GM21825 (cell line): ENCODE measurements around the gene SNRNP70.
"Not testable (repeated sequence)": the region's sequence is repeated elsewhere in the genome, so short reads cannot be mapped to it uniquely, and the experiment has no call there.

ENCODE experiments used
- ATAC-seq: cut with Tn5 transposase; IDR thresholded peaks from one replicate; pipeline ENCODE4 v1.9.1; 2021; ENCODE audit warnings: mild to moderate bottlenecking, moderate library complexity; ENCODE audit not compliant: unreplicated experiment

Gene SNRNP70

DNA sequence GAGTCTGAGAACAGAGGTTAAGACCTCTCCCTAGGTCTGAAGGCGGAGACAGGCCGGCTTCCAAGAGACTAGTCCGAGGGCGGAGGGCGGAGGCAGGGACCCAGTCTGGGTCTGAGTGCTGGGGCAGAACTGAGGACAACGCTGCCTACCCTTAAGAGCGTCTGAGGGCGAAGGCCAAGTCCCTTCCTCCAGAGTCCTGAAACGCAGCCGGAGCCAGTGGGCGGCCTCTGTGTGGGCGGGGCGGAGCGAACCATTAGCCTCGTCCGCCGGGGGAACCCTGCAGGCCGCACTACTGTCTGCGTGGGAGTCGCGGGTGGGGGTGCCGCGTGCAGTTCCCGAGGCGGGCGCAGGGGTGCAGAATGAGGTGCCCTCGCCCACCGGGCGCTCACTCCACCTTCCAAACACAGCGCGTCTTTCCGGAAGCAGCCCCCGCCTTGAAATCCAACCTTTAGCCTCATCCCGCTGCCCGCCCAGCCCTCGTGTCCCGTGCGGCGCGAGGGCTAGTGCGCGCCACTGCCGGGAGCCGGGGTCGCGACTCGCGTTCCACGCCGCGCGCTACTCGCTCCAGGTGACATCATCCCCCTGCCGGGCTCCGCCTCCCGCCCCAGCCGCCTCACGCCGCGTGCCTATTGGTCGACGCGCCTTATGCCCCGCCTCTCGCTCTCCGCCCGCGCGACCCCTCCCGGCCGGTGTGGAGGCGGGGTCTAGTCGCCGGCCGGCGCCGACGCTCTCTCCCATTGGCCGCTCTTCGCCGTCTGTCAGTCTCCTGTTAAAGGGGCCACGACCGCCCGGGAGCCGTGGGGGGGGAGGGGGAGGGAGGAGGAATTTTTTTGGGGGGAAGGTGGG is 33.5 kb downstream of the SNRNP70 start, which contains the start of gene C19orf73:
C19orf73 (minus strand) TSS at position 579 of the 846 bp plus-strand sequence; CDS start at position 458, 121 bp downstream.
- ATAC-seq = peak; percentile 71

- no peak for ATAC-seq
Observed at GRCh38 chr19:49119411-49120324, 34.4 kb downstream of the SNRNP70 start, which contains the start of gene PPFIA3. TSS of gene PPFIA3 (plus strand) at chr19:49119544. CDS start at chr19:49127874, 8,330 bp downstream.

DNA sequence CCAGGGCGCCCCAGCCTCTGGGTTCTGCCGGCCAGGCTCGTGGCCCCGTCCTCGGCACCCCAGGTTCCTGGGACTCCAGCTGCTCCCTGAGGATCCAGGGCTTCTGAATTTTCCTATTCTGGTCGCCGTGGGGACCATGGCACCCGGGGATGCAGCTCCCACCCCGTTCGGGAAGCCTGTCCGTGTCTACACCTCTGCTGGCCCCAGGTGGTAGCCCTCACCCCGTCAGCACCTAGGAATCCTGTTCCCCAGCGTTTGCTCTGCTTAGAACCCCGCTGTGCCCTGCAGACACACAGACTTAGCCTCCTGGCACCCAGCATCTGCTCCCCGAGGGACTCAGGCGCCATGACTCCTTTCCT is 35.1 kb downstream of the SNRNP70 start:
- ATAC-seq = no peak

DNA sequence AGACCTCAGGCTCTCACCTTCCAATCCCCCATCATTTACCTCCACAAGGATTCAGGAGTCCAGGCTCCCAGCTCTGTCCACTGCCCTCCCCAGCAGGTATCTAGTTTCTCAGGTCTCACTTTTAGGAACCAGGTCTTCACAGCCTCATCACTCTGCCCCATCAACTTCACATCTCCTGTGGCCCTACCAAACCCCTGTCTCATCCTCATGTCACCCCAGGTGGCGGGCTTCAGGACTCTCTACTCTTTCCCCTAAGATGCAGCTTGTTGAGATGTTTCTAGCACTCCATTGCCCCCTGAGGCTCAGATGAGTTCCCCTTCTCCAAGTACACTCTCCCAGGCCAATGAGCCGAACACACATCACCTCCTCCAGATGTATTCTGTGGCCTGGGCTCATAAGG is 35.6 kb downstream of the SNRNP70 start:
- no peak for ATAC-seq

DNA sequence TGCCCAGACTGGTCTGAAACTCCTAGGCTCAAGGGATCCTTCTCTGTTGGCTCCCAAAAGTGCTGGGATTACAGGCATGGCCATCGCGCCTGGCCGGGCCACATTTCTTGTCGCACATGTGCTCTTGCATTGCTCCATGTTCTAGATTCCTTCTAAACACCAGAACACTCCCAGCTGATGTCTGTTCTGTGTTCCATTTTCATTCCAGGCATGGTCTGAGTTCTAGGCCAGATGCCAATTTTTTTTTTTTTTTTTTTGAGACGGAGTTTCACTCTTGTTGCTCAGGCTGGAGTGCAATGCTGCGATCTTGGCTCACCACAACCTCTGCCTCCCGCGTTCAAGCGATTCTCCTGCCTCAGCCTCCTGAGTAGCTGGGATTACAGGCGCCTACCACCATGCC is 36.6 kb downstream of the SNRNP70 start:
- not testable (repeated sequence) for ATAC-seq

- not testable (repeated sequence) for ATAC-seq
Observed at GRCh38 chr19:49123285-49123684, 38.0 kb downstream of the SNRNP70 start.

GRCh38 chr19:49125025-49125731 is 39.9 kb downstream of the SNRNP70 start:
- ATAC-seq = no peak

DNA sequence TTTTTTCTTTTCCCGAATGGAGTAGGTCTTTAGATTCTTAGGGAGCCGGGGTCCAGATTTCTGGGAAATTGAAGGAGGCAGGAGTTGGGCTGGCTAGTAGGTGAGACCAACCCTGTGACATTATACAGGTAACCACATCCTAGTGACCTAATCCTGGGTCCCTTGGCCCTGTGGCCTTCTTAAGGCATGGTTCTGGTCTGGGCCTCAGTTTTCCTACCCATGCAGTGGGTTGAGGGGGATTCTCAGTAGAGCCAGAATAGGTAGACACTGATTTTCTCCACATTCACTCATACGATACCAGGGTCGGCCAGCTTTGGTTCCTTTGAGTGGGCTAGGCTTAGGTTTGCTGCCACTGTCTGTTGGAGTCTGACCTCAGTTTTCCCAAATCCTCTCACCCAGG is 41.3 kb downstream of the SNRNP70 start:
- no peak for ATAC-seq

DNA sequence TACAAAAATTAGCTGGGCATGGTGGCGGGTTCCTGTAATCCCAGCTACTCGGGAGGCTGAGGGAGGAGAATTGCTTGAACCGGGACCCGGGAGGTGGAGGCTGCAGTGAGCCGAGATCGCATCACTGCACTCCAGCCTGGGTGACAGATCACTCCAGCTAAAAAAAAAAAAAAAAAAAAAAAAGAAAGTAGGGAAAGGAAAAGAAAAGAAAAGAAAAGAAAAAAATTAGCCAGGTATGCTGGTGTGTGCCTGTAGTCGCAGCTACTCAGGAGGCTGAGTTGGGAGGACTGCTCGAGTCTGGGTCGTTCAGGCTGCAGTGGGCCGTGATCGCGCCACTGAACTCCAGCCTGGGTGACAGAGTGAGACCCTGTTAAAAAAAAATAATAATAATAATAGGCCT is 42.0 kb downstream of the SNRNP70 start:
- ATAC-seq = not testable (repeated sequence)

GRCh38 chr19:49127674-49128544 is 42.7 kb downstream of the SNRNP70 start:
- peak; percentile 87 for ATAC-seq

DNA sequence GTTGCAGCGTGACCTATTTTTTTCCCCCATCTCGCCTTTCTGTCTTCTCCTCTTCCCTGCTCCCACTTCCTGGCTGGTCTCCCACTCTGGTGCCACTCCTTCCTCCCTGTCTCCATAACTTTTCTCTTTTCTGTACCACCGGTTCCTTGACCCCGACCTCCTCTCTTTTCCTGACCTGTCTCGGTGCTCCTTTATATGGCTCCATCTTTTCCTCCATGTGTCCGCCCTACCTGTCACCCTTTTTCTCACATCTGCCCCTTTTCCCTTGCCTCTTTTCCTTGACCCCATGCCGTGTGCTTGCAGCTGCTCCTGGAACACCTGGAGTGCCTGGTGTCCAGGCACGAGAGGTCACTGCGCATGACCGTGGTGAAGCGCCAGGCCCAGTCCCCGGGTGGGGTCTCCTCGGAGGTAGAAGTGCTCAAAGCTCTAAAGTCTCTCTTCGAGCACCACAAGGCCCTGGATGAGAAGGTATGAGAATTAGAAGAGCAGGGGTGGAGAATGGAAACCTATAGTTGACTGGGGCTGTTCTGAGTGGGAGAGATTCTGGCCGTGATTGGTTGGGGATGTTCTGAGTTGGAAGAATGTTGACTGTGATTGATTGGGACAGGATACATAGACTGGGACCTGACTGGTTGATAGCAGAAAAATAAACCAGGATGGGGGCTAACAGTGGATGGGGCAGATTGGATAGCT is 43.4 kb downstream of the SNRNP70 start:
- no peak for ATAC-seq

- ATAC-seq = no peak
Observed at GRCh38 chr19:49129238-49129583, 44.0 kb downstream of the SNRNP70 start.

DNA sequence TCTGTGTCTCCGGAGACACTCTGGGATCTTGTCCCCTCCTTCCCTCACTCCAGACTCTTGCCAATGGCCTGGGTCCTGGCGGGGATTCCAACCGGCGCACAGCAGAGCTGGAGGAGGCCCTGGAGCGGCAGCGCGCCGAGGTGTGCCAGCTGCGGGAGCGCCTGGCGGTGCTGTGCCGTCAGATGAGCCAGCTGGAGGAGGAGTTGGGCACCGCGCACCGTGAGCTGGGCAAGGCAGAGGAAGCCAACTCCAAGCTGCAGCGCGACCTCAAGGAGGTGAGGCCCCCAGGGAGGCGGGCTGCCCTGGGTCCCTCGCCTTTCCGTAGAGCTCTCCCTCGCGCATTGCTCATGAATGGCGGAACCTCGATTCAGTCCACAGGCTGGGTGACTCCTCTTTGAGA is 45.1 kb downstream of the SNRNP70 start:
- ATAC-seq = no peak

GRCh38 chr19:49132974-49133609 is 47.8 kb downstream of the SNRNP70 start:
- ATAC-seq = no peak

- ATAC-seq = no peak
Observed at GRCh38 chr19:49133621-49134454, 48.6 kb downstream of the SNRNP70 start.

DNA sequence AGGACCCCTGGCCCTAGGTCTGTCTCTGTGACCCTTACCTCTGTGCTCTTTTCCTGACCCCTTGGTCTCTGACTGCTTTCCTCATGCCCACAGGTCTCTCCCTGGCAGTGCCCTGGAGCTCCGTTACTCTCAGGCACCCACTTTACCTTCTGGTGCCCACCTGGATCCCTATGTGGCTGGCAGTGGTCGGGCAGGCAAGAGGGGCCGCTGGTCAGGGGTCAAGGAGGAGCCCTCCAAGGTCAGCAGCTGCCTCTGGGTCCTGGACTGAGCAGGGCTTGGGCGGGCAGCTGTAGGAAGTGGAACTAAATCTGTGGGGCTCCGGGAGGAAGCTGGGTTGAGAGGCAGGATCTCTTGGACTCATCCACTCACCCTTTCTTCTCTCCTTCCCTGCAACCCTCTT is 50.4 kb downstream of the SNRNP70 start:
- ATAC-seq = no peak

DNA sequence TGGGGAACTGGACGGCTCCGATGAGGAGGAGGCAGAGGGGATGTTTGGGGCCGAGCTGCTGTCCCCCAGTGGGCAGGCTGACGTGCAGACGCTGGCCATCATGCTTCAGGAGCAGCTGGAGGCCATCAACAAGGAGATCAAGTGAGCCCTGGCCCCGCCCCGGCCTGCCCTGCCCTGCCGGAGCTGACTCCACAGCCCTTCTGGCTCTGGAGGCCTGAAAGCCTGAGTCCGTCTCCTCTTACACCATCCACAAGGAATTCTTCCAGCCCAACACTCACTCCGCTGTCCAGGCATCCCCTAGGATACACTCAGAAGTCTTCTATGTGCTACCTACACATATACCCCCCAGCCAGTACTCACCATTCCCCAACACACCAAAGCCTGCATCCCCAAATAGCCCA is 51.5 kb downstream of the SNRNP70 start:
- no peak for ATAC-seq

- ATAC-seq = no peak
Observed at GRCh38 chr19:49140951-49141350, 55.7 kb downstream of the SNRNP70 start.
